ENCODE measurements around the gene LIN7B.

DNA sequence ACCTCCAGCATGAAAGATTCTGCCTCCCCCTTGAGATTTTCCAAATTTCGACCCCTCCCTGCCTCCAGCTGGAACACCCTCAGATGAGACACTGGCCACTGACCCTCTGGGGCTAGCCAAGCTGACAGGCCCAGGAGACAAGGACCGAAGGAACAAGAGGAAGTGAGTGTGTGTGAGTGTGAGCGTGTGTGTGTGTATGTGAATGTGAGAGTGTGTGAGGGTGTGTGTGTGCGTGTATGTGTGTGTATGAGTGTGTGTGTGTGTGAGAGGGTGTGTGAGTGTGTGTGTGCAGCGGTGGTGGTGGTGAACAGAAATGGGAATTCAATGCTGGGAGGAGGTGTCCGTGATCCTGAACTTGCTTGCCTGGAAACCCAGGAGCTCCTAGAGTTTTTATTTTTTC is 27.2 kb downstream of the LIN7B start:
- TF ChIP-seq, protein P1, sequence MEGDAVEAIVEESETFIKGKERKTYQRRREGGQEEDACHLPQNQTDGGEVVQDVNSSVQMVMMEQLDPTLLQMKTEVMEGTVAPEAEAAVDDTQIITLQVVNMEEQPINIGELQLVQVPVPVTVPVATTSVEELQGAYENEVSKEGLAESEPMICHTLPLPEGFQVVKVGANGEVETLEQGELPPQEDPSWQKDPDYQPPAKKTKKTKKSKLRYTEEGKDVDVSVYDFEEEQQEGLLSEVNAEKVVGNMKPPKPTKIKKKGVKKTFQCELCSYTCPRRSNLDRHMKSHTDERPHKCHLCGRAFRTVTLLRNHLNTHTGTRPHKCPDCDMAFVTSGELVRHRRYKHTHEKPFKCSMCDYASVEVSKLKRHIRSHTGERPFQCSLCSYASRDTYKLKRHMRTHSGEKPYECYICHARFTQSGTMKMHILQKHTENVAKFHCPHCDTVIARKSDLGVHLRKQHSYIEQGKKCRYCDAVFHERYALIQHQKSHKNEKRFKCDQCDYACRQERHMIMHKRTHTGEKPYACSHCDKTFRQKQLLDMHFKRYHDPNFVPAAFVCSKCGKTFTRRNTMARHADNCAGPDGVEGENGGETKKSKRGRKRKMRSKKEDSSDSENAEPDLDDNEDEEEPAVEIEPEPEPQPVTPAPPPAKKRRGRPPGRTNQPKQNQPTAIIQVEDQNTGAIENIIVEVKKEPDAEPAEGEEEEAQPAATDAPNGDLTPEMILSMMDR (IDR thresholded peaks at IDR 0.05) = no peak
- TF ChIP-seq POLR2A (IDR thresholded peaks at IDR 0.05) = no peak
- TF ChIP-seq EP300 (IDR thresholded peaks at IDR 0.05) = no peak

All from gastroesophageal sphincter (tissue), 3 donors.